OCI-M1 (cell line): ENCODE data around the gene PLEKHJ1.
"Not testable (repeated sequence)": the region's sequence is repeated elsewhere in the genome, so short reads cannot be mapped to it uniquely, and the experiment has no call there.

Experiments used
- DNase-seq: peaks from one replicate; lab custom pipeline; 2025; lab: John Stamatoyannopoulos, UW

Gene PLEKHJ1

GRCh38 chr19:2219726-2220125 is 16.4 kb downstream of the PLEKHJ1 start:
- no peak for DNase-seq

DNA sequence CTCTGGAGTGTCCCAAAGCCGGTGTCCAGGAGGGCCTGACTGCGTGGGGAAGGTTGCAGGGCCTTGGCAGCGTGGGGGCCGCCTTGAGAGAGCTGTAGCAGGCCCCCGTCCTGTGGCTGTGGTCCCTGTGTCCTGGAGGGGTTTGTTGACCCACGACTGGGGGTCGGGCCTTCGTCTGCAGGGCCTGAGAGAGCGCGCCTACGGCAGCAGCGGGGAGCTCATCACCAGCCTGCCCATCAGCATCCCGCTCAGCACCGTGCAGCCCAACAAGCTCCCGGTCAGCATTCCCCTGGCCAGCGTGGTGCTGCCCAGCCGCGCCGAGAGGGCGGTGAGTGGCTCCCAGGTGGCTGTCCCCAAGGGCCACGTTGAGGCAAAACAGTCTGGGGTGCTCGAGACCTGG is 18.5 kb downstream of the PLEKHJ1 start:
- no peak for DNase-seq

GRCh38 chr19:2216361-2217225 is 19.5 kb downstream of the PLEKHJ1 start:
- no peak for DNase-seq

DNA sequence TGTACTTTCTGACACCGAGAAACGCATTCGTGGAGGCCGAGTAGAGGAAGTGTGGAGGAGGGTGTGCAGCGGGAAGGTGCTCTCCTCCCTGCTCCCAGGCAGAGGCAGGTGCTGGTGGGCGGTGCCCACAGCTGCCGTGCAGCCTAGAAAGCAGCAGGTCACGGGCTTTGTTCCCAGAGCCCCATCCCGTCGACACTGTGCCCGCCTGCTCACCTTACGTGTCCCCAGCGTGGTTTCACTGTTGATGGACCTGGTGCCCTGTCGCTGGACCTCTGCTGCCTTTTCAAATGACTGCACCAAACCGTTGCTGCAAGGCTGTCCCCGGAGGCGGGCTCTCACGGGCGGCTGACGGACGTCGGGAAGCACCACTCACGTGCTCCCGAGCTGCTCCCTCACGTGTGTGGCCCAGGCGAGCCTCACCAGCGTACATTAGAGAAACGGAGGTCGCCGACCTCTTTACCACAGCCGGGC is 20.8 kb downstream of the PLEKHJ1 start:
- DNase-seq = no peak

GRCh38 chr19:2214251-2214650 is 21.9 kb downstream of the PLEKHJ1 start:
- no peak for DNase-seq

DNA sequence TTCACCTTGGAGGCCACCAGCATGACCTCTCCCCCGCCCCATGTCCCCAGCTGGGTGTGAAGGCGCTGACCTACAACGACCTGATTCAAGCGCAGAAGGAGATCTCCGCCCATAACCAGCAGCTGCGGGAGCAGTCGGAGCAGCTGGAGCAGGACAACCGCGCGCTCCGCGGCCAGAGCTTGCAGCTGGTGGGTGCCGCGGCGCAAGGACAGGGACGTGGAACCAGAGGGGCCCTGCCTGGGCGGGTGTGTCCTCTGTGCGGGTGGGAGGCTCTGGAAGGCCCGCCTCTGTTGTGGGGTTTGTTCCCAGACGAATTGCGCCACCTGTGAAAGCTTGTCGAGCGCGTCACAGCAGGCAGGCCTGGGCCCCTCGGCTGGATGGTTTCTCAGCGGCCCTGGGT is 22.3 kb downstream of the PLEKHJ1 start:
- no peak for DNase-seq

- no peak for DNase-seq
Measured at GRCh38 chr19:2212861-2213711, 23.0 kb downstream of the PLEKHJ1 start.

- no peak for DNase-seq
Measured at GRCh38 chr19:2210987-2211740, 25.0 kb downstream of the PLEKHJ1 start.

DNA sequence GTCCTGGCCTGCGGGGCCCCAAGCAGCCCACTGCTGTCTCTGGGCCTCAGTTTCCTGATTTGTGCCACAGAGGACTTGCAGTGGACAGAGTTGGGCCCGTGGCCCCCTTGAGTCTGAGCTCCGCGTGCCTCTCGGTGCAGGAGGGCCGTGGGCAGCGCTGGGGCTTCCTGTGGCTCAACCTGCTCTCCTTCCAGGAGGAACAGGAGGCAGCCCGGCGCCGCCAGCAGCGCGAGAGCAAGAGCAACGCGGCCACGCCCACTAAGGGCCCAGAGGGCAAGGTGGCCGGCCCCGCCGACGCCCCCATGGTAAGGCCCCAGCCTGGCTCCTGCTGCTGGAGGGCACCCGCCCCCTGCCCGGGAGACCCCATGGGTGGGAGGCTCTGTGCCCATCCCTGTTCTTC is 25.9 kb downstream of the PLEKHJ1 start:
- DNase-seq = no peak

- DNase-seq = no peak
Measured at GRCh38 chr19:2209408-2209807, 26.7 kb downstream of the PLEKHJ1 start.

DNA sequence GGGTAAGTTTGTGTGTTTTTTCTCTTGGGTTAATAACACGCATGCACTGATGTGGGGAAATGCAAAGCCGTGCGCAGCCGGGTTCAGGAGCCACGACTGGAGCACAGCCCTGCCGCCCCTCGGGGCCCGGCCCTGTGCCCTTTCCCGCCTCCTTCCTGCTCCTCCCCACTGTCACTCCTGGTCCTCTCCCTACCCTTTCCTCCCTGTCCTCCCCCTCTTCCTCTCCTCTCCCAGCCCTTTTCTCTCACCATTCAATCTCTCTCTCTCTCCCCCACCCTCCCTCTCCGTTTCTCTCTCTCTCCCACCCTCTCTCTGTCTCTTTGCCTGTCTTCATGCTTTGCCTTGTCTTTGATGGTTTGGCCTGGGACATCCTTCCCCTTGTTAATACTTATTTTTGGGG is 27.2 kb downstream of the PLEKHJ1 start:
- no peak for DNase-seq

GRCh38 chr19:2207991-2208860 is 27.9 kb downstream of the PLEKHJ1 start:
- no peak for DNase-seq

DNA sequence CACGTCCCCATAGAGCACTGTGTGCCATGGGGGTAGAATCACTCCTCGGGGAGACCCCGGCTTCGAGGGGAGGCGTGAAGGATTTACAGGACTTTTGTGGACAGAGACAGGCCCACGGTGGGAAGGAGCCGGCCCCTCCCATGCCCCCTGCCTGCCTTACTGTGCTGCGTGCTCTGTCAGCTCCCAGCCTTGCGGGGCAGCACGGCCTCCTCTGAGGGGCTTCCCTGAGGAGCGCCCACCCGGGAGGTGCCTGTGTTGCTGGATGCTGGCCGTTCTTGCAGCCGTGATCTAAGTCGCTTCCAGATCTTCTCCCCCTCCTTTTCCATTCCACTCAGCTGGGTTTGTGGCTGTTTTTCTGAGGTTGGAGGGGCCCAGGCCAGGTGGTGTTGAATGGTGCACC is 29.1 kb downstream of the PLEKHJ1 start:
- DNase-seq = no peak

DNA sequence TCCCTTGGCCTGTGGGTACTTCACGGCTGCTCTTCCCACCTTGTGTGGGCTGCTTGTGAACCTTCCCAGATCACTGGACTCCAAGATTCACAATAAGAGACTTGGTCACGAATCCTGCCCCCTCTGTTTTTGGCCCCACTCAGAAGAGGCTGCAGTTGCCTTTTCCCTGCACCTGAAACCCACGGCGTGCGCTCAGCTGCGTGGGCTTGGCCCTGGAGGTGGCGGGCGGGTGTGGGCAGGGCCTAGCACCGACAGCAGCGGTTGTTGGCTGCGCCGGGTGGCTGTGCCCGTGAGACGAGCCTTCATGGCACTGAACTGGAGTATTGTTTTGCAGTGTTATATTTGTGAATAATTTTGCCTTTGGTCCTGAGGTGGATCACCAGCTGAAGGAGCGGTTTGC is 33.8 kb downstream of the PLEKHJ1 start:
- DNase-seq = no peak

DNA sequence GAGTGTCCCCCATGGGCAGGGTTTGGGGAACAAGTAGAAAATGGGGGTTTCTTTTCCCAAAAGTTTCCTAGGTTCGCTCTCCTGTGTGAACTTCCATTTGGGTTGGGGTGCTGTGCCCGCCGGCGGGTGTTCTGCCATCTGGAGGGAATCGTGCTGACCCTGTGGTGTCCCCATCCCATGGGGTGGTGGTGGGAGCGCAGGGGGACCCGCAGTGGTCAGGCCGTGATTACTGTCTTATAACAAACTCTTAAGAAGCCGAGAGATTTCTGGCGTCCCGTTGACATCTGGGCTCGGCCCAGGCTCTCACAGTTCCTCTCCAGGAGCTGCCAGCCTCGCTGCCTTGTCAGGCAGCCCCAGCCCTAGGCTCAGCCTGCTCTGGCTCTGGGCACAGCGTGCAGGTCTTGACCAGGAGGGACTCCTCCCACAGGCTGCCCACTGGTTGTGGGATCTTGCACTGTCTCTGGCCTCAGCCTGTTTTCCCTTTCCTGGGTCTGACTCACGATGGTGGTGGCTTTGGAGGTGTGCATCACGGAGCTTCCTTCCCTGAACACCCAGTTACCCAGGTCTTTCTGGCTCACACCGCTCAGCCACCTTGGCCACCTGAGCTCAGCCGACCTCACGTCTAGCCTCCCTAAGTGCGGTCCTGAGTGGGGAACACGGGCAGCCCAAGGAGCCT is 34.5 kb downstream of the PLEKHJ1 start:
- DNase-seq = no peak

GRCh38 chr19:2200624-2201294 is 35.4 kb downstream of the PLEKHJ1 start:
- DNase-seq = not testable (repeated sequence)

GRCh38 chr19:2199861-2200623 is 36.1 kb downstream of the PLEKHJ1 start:
- no peak for DNase-seq

DNA sequence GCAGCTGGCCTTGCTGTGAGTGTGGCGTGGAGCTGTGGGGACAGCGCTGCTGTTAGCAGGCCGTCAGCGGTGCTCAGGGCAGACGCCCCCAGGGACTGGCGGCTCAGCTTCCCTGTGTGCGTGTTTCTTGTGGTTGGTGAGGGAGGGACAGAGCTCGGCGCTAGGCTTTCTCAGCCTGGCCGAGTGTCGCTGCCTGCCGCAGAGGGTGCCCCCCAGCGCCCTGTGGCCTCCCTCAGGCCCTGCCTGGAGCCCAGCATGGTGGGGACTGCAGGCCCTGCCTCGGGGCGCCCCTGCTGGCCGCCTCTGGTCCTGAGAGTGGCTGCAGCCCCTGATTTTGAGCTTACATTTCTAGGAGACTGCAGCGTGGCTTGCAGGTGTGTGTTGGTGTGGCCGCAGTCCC is 36.9 kb downstream of the PLEKHJ1 start:
- DNase-seq = no peak

DNA sequence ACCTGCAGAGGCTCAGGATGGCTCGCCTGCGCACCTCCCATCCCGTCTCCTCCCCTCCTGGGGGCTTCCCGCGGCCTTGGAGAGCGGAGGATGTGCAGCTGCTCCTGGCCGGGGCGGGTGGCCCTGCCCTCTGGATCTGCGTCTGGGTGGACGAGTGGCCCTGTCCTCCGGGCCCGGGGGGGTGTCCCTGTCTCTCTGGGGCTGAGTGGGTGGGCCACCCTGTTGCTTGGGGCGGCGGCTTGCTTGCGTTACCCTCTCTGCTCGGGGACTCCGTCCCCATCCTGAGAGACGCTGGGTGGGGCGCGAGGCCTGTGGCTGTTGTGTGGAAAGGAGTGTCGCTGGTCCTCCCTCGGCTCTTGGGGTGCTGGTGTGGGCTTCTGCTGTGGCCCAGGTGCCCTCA is 37.8 kb downstream of the PLEKHJ1 start:
- no peak for DNase-seq
